Lower leg skin (tissue), 4 donors: Measurements from ENCODE around the gene MCF2. TPM values are rescaled to one million over a fixed set of nuclear protein-coding genes. Genes with fewer than 3 reads are reported as not detected.

Experiments used
- DNase-seq, 2 donors: peaks; one replicate each; pipeline ENCODE4 v3.0.0-alpha.2; 2019; ENCODE audit warnings: low spot score in 2 of 2
- H3K4me3 ChIP-seq: fragments of 200-600 bp; sonication (generic); 2 replicates; pipeline ENCODE4 v1.5.1; 2017; ENCODE audit warnings: mild to moderate bottlenecking, low read depth; ENCODE audit not compliant: poor library complexity, severe bottlenecking
- POLR2A ChIP-seq, 2 donors: fragments of 450-650 bp; IDR thresholded peaks; one replicate each; pipeline ENCODE4 v1.6.1; 2016 to 2017; ENCODE audit warnings: antibody characterized with exemption in 2 of 2, mild to moderate bottlenecking in 1 of 2, moderate library complexity in 1 of 2
- WGBS, 2 donors: methylation state at CpG; one replicate each; pipeline ENCODE4 v1.1.5; 2018; 5-methylcytosine and 5-hydroxymethylcytosine counted together
- intact Hi-C: fragments of 100-400 bp; cut with DNase I; formaldehyde crosslinking; loops from one replicate; pipeline ENCODE4 v1.15.0; 2023; ENCODE audit warnings: low total_unique reads
- total RNA-seq, 4 donors: library from RNA; depleted of rRNA; stranded (reverse); fragments of >200 nt; gene quantifications; one replicate each; pipeline ENCODE4 v1.1.0, GENCODE V29; 2016
- TF ChIP-seq, protein P1 (sequence below), 3 donors: fragments of 450-650 bp; IDR thresholded peaks; one replicate each; pipeline ENCODE4 v1.5.1; 2016; ENCODE audit warnings: antibody characterized with exemption in 3 of 3, mild to moderate bottlenecking in 3 of 3, moderate library complexity in 2 of 3

Gene MCF2
- total RNA-seq, 4 donors from 2014 or later = 0.13 TPM; not detected in 3

DNA sequence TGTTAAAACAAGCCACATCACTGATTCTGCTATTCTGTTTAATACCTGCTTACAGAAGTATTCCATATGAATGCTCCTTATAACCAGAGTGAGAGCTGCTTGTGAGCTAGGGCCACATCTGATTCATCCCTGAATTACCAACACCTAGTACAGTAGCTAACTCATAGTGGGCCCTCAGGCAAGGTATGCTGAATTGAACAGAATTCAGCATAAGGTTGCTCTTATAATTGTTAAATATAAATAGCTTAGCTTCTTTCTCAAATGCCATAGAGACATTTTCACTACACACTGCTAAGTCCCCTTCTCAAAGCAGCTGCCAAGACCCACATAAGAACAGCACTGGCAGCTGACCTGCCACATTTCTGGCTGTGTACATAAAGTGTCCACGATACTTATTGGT is 27.0 kb upstream of the MCF2 start:
- TF ChIP-seq, protein P1, sequence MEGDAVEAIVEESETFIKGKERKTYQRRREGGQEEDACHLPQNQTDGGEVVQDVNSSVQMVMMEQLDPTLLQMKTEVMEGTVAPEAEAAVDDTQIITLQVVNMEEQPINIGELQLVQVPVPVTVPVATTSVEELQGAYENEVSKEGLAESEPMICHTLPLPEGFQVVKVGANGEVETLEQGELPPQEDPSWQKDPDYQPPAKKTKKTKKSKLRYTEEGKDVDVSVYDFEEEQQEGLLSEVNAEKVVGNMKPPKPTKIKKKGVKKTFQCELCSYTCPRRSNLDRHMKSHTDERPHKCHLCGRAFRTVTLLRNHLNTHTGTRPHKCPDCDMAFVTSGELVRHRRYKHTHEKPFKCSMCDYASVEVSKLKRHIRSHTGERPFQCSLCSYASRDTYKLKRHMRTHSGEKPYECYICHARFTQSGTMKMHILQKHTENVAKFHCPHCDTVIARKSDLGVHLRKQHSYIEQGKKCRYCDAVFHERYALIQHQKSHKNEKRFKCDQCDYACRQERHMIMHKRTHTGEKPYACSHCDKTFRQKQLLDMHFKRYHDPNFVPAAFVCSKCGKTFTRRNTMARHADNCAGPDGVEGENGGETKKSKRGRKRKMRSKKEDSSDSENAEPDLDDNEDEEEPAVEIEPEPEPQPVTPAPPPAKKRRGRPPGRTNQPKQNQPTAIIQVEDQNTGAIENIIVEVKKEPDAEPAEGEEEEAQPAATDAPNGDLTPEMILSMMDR (IDR thresholded peaks at IDR 0.05) = no peak
- TF ChIP-seq POLR2A (IDR thresholded peaks at IDR 0.05) = no peak
- WGBS, 2 donors = 90 to 100% methylated on average over 1 of the region's 1 CpG
- no peak overlapping the region for H3K4me3 ChIP-seq
- intact Hi-C loops = no loop called here
- no peak for DNase-seq

DNA sequence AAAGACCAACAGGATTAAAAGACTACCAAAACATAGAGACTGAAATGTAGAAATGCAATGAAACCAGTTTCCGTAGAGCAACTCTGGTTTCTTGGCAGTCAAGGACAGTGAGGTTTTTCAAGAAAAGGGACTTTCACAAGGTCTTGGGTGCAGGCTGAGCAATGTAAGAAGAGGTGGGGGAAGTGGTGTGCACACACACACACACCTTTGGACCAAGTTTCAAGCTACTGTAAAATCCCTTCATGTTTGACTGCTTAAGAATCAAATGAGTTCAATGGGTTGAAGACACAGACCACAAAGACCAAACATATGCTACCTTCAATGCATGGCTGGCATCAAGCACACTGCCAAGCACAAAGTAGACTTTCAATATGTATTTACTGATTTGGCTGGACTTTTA is 17.8 kb upstream of the MCF2 start:
- 90 to 100% methylated on average over 1 of the region's 1 CpG for WGBS, 2 donors
- no peak for DNase-seq
- H3K4me3 ChIP-seq = no peak overlapping the region
- TF ChIP-seq, protein P1 (IDR thresholded peaks at IDR 0.05) = no peak
- intact Hi-C loops = no loop called here

DNA sequence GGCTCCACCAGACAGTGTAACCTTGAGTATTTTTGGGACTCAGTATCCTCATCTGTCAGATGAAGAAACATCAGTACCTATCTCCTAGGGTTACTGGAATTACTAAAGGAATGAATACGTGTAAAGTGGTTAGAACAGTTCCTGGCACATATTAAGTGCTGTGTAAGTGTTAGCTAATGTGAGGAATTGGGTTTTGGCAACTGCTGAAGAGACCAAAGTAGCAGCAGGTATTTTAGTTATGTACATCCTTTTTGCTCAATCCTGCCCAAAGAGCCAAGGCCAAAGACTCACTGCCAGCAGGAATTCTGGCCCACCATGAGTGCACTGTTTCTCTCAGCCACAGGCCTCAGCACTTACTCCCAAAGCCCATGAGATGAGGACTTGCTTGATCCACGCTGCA is 16.7 kb upstream of the MCF2 start:
- 74 to 85% methylated on average over 2 of the region's 2 CpGs for WGBS, 2 donors
- intact Hi-C loops = no loop called here
- H3K4me3 ChIP-seq = no peak overlapping the region

DNA sequence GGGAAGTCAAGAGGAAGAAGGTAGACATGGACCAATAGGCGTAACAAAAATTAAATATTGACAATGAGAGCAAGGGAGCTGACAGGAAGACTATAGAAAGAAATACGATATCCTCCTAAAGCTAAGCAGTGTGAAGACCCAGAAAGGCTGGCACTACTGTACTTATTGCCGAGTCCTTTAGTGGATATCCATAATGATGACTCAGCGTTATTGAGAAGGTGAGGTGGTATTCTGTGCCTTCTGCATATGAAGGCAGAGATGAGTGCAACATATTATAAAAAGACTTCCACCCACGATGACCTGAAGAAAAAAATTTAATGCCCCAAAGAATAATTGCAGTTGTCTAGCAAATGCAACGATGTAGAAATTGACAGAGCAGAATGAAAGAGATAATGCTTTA is 13.0 kb upstream of the MCF2 start:
- TF ChIP-seq, protein P1 (IDR thresholded peaks at IDR 0.05) = no peak
- TF ChIP-seq POLR2A (IDR thresholded peaks at IDR 0.05) = no peak
- 85 to 89% methylated on average over 6 of the region's 6 CpGs for WGBS, 2 donors
- intact Hi-C loops = no loop called here
- DNase-seq = no peak
- H3K4me3 ChIP-seq = no peak overlapping the region

More for the DNA sequence above, 16.7 kb upstream of the MCF2 start:
- DNase-seq = no peak
- no peak for TF ChIP-seq POLR2A (IDR thresholded peaks at IDR 0.05)
- TF ChIP-seq, protein P1 (IDR thresholded peaks at IDR 0.05) = no peak

DNA sequence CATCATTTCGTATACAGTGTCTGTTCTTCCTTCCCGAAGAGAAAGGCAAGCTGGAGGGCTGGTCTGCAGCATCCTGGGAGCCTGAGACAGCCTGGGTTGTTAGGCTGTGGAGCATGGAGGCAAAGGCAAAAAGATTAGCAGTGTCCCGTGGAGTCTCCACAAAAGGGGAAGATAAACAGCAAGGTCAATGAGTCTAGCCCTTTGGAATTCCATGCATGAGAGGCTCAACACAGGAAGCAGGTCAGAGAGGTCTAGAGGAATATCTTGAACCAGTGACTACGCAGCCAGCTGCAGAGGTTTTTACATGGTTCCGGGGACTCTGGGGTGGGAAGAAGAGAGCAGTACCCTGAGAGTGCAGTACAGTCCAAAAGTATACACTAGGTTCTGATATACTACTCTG is 12.2 kb upstream of the MCF2 start:
- DNase-seq = no peak
- H3K4me3 ChIP-seq = no peak overlapping the region
- intact Hi-C loops = no loop called here
- TF ChIP-seq, protein P1 (IDR thresholded peaks at IDR 0.05) = no peak
- TF ChIP-seq POLR2A (IDR thresholded peaks at IDR 0.05) = no peak
- 57 to 70% methylated on average over 5 of the region's 5 CpGs for WGBS, 2 donors

DNA sequence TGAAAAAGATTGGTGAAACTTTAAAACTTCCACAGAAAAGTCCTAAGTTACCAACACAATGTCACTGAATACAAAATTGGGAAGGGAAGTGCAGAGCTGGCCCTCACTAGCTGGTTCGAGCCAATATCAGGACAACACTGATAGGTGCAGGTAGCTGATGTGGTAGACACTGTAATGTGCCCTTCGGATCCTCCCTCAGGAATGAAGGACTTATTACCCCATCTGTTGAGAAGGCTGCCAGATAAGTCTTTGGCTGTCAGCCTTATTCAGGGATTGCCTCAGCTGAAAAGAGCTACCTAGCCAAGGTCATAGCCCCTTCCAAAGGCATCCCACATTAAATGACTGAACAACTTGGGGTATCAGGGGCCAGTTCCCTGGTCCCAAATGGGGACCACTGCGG is 5.3 kb downstream of the MCF2 start:
- no peak for TF ChIP-seq POLR2A (IDR thresholded peaks at IDR 0.05)
- TF ChIP-seq, protein P1 (IDR thresholded peaks at IDR 0.05) = no peak
- H3K4me3 ChIP-seq = no peak overlapping the region
- intact Hi-C loops = no loop called here
- no peak for DNase-seq
- WGBS, 2 donors = 82 to 95% methylated on average over 3 of the region's 3 CpGs
